K562 (cell line): ENCODE results near the gene RGS19. TPM values are rescaled to one million over a fixed set of nuclear protein-coding genes. Genes with fewer than 3 reads are reported as not detected.

Experiments
- FOSL1 ChIP-seq: fragments of 200-800 bp; sonication (Bioruptor generic); conservative IDR thresholded peaks from 2 replicates; pipeline ENCODE4 v1.6.1; 2016; ENCODE audit warnings: missing genetic modification characterization, missing compliant biosample characterization
- KLF16 ChIP-seq: IDR thresholded peaks from 2 replicates; pipeline ENCODE4 v1.6.1; 2016; ENCODE audit warnings: antibody characterized with exemption
- LCOR ChIP-seq: sonication (generic); formaldehyde crosslinking; IDR thresholded peaks from 2 replicates; pipeline ENCODE4 v1.8.0; 2022; ENCODE audit warnings: mild to moderate bottlenecking, missing genetic modification reagents
- MTA3 ChIP-seq: fragments of 450-650 bp; formaldehyde crosslinking; IDR thresholded peaks from 2 replicates; pipeline ENCODE4 v1.6.1; 2017; ENCODE audit warnings: mild to moderate bottlenecking, borderline replicate concordance
- MYC ChIP-seq, 2 experiments: fragments of 250-450 bp in 1 of 2; sonication (Bioruptor Pico) in 1 of 2; IDR thresholded peaks; 2 replicates each; pipeline versions ENCODE4 v1.5.1 to v1.6.1; 2012 to 2021; ENCODE audit warnings: low read depth in 2 of 2, borderline replicate concordance in 1 of 2, improper control_type of control experiment in 1 of 2, low read length in 1 of 2, mild to moderate bottlenecking in 1 of 2, moderate library complexity in 1 of 2
- NCOA1 ChIP-seq: fragments of 450-650 bp; IDR thresholded peaks from 2 replicates; pipeline ENCODE4 v1.6.1; 2016; ENCODE audit warnings: low read depth
- NCOA6 ChIP-seq: fragments of 450-650 bp; IDR thresholded peaks from 2 replicates; pipeline ENCODE4 v1.6.1; 2017; ENCODE audit warnings: mild to moderate bottlenecking
- POLR2H ChIP-seq: IDR thresholded peaks from 2 replicates; pipeline ENCODE4 v1.6.1; 2016; ENCODE audit warnings: missing genetic modification characterization, low read depth, mild to moderate bottlenecking, control low read depth, missing compliant biosample characterization, moderate library complexity
- POLR3A ChIP-seq: IDR thresholded peaks from 2 replicates; pipeline ENCODE4 v1.6.1; 2011; ENCODE audit warnings: borderline replicate concordance, mild to moderate bottlenecking, moderate library complexity; ENCODE audit not compliant: insufficient read length, insufficient read depth; ENCODE audit errors: extremely low read depth
- RB1 ChIP-seq: fragments of 450-650 bp; IDR thresholded peaks from 2 replicates; pipeline ENCODE4 v1.6.1; 2017; ENCODE audit warnings: low read depth, mild to moderate bottlenecking
- RBM17 ChIP-seq: fragments of 200-400 bp; formaldehyde crosslinking; IDR thresholded peaks from 2 replicates; pipeline ENCODE4 v1.6.1; 2017; ENCODE audit warnings: low read depth, mild to moderate bottlenecking, low read length, borderline replicate concordance
- RHOXF2B ChIP-seq: fragments of 250-450 bp; sonication (Bioruptor Pico); conservative IDR thresholded peaks from 2 replicates; pipeline ENCODE4 v1.5.1; 2021
- SMAD1 ChIP-seq: fragments of 150-350 bp; IDR thresholded peaks from 2 replicates; pipeline ENCODE4 v1.6.1; 2014; ENCODE audit warnings: low read length, low read depth; ENCODE audit not compliant: partially characterized antibody
- ZNF124 ChIP-seq: sonication (generic); formaldehyde crosslinking; IDR thresholded peaks from 2 replicates; pipeline ENCODE4 v1.8.1; 2022; ENCODE audit warnings: missing genetic modification reagents
- polyA plus RNA-seq, 8 experiments: library from polyadenylated mRNA; depleted of rRNA in 4 of 8; stranded (reverse) in 5 of 8; unstranded in 3 of 8; fragments of >200 nt; fragmentation: Nextera tagmentation in 2 of 8; fragmentation: Illumina TruSeq in 1 of 8; extraction: Ambion mirVana in 2 of 8; extraction: Trizol in 1 of 8; gene quantifications; 2 replicates each; pipeline versions ENCODE4 v1.2.1 to v1.2.3, GENCODE V29; 2011 to 2014; ENCODE audit warnings: inconsistent platforms in 1 of 8, missing spikeins in 1 of 8
- total RNA-seq, 7 experiments: library from RNA; depleted of rRNA in 6 of 7; stranded (reverse); fragments of >200 nt in 6 of 7; fragmentation: Illumina TruSeq in 2 of 7; extraction: Trizol in 2 of 7; gene quantifications; 2 replicates each; pipeline versions ENCODE4 v1.2.1 to v1.2.3, GENCODE V29; 2011 to 2021; ENCODE audit warnings: low replicate concordance in 1 of 7
- TF ChIP-seq, protein P1 (sequence below): fragments of 250-450 bp; sonication (Bioruptor Pico); IDR thresholded peaks from 2 replicates; pipeline ENCODE4 v1.5.0; 2020; ENCODE audit warnings: mild to moderate bottlenecking
- TF ChIP-seq, protein P2 (sequence below): fragments of 450-650 bp; IDR thresholded peaks from 2 replicates; pipeline ENCODE4 v1.6.1; 2016; ENCODE audit warnings: antibody characterized with exemption
- TF ChIP-seq, protein P3 (sequence below), 2 experiments: IDR thresholded peaks; 2 replicates each; pipeline ENCODE4 v1.6.1; 2012; ENCODE audit warnings: improper control_type of control experiment in 2 of 2, low read depth in 2 of 2, low read length in 2 of 2, borderline replicate concordance in 1 of 2
- TF ChIP-seq, protein P4 (sequence below), 3 experiments: IDR thresholded peaks in 2 of 3; conservative IDR thresholded peaks in 1 of 3; 2 replicates each; pipeline ENCODE4 v1.5.1; 2011 to 2012; ENCODE audit warnings: low read length in 3 of 3, mild to moderate bottlenecking in 3 of 3, control low read depth in 2 of 3, improper control_type of control experiment in 1 of 3, inconsistent platforms in 1 of 3, low read depth in 1 of 3, mixed read lengths in 1 of 3, moderate library complexity in 1 of 3; ENCODE audit not compliant: insufficient read depth in 2 of 3
- TF ChIP-seq, protein P5 (sequence below): fragments of 250-450 bp; sonication (Bioruptor Pico); IDR thresholded peaks from 2 replicates; pipeline ENCODE4 v1.8.0; 2021; ENCODE audit warnings: moderate library complexity, mild to moderate bottlenecking, inconsistent platforms

Gene RGS19
- total and polyA plus RNA-seq, 9 of the 15 experiments (the other 6 are each of a cell fraction or from before 2014, with no cell fraction given) = 0.41 to 23.7 (median 14.6) TPM

DNA sequence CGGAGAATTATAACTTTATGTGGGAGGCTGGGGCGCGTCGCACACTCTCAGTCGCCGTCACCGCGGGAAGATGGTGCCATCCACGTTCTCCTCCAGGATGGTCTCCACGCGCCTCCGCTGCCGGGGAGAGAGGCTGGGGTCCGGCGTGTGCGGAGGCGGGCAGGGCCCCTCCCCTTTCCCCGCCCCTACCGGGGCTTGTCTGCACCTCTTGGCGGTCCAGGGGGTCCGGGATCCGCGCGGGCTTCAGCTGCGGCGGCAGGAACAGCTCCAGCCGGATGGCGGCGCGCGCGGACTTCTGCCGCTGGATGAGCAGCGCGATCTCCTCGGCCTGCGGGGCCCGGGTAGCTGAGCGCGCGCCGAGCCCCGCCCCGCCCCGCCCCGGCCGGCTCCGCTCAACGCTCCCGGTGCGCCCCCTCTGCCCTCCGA lies 4.1 kb upstream of the RGS19 start (continued):
- no peak for TF ChIP-seq ZNF124 (CRISPR knock-in tag)
- no peak for TF ChIP-seq FOSL1 (tag)
- TF ChIP-seq, protein P1, sequence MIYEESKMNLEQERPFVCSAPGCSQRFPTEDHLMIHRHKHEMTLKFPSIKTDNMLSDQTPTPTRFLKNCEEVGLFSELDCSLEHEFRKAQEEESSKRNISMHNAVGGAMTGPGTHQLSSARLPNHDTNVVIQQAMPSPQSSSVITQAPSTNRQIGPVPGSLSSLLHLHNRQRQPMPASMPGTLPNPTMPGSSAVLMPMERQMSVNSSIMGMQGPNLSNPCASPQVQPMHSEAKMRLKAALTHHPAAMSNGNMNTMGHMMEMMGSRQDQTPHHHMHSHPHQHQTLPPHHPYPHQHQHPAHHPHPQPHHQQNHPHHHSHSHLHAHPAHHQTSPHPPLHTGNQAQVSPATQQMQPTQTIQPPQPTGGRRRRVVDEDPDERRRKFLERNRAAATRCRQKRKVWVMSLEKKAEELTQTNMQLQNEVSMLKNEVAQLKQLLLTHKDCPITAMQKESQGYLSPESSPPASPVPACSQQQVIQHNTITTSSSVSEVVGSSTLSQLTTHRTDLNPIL (CRISPR knock-in tag) = no peak
- no peak for TF ChIP-seq NCOA1
- TF ChIP-seq, protein P2, sequence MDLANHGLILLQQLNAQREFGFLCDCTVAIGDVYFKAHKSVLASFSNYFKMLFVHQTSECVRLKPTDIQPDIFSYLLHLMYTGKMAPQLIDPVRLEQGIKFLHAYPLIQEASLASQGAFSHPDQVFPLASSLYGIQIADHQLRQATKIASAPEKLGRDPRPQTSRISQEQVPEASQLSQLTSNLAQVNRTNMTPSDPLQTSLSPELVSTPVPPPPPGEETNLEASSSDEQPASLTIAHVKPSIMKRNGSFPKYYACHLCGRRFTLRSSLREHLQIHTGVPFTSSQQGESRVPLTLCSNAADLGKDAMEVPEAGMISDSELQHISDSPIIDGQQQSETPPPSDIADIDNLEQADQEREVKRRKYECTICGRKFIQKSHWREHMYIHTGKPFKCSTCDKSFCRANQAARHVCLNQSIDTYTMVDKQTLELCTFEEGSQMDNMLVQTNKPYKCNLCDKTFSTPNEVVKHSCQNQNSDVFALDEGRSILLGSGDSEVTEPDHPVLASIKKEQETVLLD = no peak
- 0 out of 2 replicates have a peak, but pooled peaks have one; percentile 31 for TF ChIP-seq RHOXF2B
- TF ChIP-seq RBM17 = no peak
- TF ChIP-seq LCOR = no peak
- TF ChIP-seq, protein P3, sequence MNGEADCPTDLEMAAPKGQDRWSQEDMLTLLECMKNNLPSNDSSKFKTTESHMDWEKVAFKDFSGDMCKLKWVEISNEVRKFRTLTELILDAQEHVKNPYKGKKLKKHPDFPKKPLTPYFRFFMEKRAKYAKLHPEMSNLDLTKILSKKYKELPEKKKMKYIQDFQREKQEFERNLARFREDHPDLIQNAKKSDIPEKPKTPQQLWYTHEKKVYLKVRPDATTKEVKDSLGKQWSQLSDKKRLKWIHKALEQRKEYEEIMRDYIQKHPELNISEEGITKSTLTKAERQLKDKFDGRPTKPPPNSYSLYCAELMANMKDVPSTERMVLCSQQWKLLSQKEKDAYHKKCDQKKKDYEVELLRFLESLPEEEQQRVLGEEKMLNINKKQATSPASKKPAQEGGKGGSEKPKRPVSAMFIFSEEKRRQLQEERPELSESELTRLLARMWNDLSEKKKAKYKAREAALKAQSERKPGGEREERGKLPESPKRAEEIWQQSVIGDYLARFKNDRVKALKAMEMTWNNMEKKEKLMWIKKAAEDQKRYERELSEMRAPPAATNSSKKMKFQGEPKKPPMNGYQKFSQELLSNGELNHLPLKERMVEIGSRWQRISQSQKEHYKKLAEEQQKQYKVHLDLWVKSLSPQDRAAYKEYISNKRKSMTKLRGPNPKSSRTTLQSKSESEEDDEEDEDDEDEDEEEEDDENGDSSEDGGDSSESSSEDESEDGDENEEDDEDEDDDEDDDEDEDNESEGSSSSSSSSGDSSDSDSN (IDR thresholded peaks at IDR 0.05; ENCODE audit: borderline replicate concordance in 1 of 2, low read depth in 2 of 2, low read length in 2 of 2) = no peak
- TF ChIP-seq, protein P4, sequence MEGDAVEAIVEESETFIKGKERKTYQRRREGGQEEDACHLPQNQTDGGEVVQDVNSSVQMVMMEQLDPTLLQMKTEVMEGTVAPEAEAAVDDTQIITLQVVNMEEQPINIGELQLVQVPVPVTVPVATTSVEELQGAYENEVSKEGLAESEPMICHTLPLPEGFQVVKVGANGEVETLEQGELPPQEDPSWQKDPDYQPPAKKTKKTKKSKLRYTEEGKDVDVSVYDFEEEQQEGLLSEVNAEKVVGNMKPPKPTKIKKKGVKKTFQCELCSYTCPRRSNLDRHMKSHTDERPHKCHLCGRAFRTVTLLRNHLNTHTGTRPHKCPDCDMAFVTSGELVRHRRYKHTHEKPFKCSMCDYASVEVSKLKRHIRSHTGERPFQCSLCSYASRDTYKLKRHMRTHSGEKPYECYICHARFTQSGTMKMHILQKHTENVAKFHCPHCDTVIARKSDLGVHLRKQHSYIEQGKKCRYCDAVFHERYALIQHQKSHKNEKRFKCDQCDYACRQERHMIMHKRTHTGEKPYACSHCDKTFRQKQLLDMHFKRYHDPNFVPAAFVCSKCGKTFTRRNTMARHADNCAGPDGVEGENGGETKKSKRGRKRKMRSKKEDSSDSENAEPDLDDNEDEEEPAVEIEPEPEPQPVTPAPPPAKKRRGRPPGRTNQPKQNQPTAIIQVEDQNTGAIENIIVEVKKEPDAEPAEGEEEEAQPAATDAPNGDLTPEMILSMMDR (IDR thresholded peaks at IDR 0.05 in 2 of 3, conservative IDR thresholded peaks at IDR 0.05 in 1 of 3; ENCODE audit: insufficient read depth in 2 of 3, low read depth in 1 of 3, low read length in 3 of 3) = peak; percentile 64 to 90 (median 75)
- TF ChIP-seq RB1 = peak; percentile 74; the same call in 1 of the 2 replicates
- TF ChIP-seq, protein P5, sequence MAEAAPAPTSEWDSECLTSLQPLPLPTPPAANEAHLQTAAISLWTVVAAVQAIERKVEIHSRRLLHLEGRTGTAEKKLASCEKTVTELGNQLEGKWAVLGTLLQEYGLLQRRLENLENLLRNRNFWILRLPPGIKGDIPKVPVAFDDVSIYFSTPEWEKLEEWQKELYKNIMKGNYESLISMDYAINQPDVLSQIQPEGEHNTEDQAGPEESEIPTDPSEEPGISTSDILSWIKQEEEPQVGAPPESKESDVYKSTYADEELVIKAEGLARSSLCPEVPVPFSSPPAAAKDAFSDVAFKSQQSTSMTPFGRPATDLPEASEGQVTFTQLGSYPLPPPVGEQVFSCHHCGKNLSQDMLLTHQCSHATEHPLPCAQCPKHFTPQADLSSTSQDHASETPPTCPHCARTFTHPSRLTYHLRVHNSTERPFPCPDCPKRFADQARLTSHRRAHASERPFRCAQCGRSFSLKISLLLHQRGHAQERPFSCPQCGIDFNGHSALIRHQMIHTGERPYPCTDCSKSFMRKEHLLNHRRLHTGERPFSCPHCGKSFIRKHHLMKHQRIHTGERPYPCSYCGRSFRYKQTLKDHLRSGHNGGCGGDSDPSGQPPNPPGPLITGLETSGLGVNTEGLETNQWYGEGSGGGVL = no peak
- TF ChIP-seq SMAD1 = no peak
- no peak for TF ChIP-seq POLR2H
- no peak for TF ChIP-seq KLF16
- TF ChIP-seq MTA3 = 0 out of 2 replicates have a peak, but pooled peaks have one; percentile 23
- no peak for TF ChIP-seq NCOA6
- no peak for TF ChIP-seq POLR3A
- TF ChIP-seq MYC (IDR thresholded peaks at IDR 0.05; ENCODE audit: low read depth, low read length) = peak; percentile 32; the same call in 1 of the 2 replicates
- TF ChIP-seq MYC (CRISPR knock-in tag; IDR thresholded peaks at IDR 0.05; ENCODE audit: borderline replicate concordance, low read depth) = no peak
